ENCODE measurements around the gene KRT38.
"Not testable (repeated sequence)": the region's sequence is repeated elsewhere in the genome, so short reads cannot be mapped to it uniquely, and the experiment has no call there.

Gene KRT38

GRCh38 chr17:41420134-41420533, 20.6 kb downstream of the KRT38 start:
- DNase-seq, result no peak

- DNase-seq, result no peak
These were observed 21.1 kb downstream of the KRT38 start for GRCh38 chr17:41419716-41420115.

- DNase-seq, result no peak
These were observed 22.5 kb downstream of the KRT38 start for GRCh38 chr17:41418116-41418860.

- DNase-seq, result no peak
These were observed 23.2 kb downstream of the KRT38 start for GRCh38 chr17:41417576-41418015.

- no peak for DNase-seq
These were observed 23.7 kb downstream of the KRT38 start for GRCh38 chr17:41417127-41417526.

- no peak for DNase-seq
These were observed 24.3 kb downstream of the KRT38 start for GRCh38 chr17:41416479-41416878.

GRCh38 chr17:41415833-41416335, 24.9 kb downstream of the KRT38 start:
- DNase-seq, result no peak

GRCh38 chr17:41415411-41415810, 25.4 kb downstream of the KRT38 start:
- DNase-seq, result no peak

GRCh38 chr17:41413982-41414381, 26.8 kb downstream of the KRT38 start:
- no peak for DNase-seq

GRCh38 chr17:41413353-41413957, 27.3 kb downstream of the KRT38 start:
- DNase-seq, result no peak

- no peak for DNase-seq
These were observed 29.5 kb downstream of the KRT38 start for GRCh38 chr17:41411072-41411840.

GRCh38 chr17:41407226-41407625, 33.6 kb downstream of the KRT38 start:
- no peak for DNase-seq

GRCh38 chr17:41406205-41406604, 34.6 kb downstream of the KRT38 start:
- no peak for DNase-seq

GRCh38 chr17:41404024-41404671, 36.6 kb downstream of the KRT38 start:
- no peak for DNase-seq

- DNase-seq, result no peak
These were observed 37.3 kb downstream of the KRT38 start for GRCh38 chr17:41403404-41404023.

GRCh38 chr17:41402161-41402560, 38.6 kb downstream of the KRT38 start:
- no peak for DNase-seq

- DNase-seq, result no peak
These were observed 43.7 kb downstream of the KRT38 start, which contains the start of gene KRT31 for GRCh38 chr17:41396996-41397660. TSS of gene KRT31 (minus strand) at chr17:41397608. CDS start at chr17:41397539, 69 bp downstream.

- no peak for DNase-seq
These were observed 44.4 kb downstream of the KRT38 start for GRCh38 chr17:41396340-41396739.

GRCh38 chr17:41395611-41396010, 45.2 kb downstream of the KRT38 start:
- DNase-seq, result no peak

GRCh38 chr17:41395044-41395443, 45.7 kb downstream of the KRT38 start:
- DNase-seq, result not testable (repeated sequence)

GRCh38 chr17:41394254-41394996, 46.4 kb downstream of the KRT38 start:
- DNase-seq, result no peak
